GM13977 (cell line): ENCODE data around the gene GALNT1.
A peak's percentile ranks its signal among the peaks of the same experiment; 100 is the strongest.

Source experiments
- DNase-seq: peaks from one replicate; pipeline ENCODE4 v3.0.0; 2012; ENCODE audit warnings: low spot score
- in situ Hi-C: fragments of 300-500 bp; cut with MboI; formaldehyde crosslinking; loops from one replicate; pipeline ENCODE4 v1.12.0; 2022; ENCODE audit warnings: low sequenced_read_pairs, low pct_unique_long_range_greater_than_20kb, mixed read lengths, inconsistent platforms; ENCODE audit not compliant: unreplicated experiment
- TF ChIP-seq, protein P1 (sequence below): IDR thresholded peaks from 2 replicates; pipeline ENCODE4 v1.5.1; 2012; ENCODE audit warnings: mild to moderate bottlenecking, control low read depth; ENCODE audit not compliant: insufficient read depth; ENCODE audit errors: extremely low read depth, missing control alignments

Gene GALNT1

GRCh38 chr18:35756506-35757117 is 175.1 kb downstream of the GALNT1 start:
- TF ChIP-seq, protein P1, sequence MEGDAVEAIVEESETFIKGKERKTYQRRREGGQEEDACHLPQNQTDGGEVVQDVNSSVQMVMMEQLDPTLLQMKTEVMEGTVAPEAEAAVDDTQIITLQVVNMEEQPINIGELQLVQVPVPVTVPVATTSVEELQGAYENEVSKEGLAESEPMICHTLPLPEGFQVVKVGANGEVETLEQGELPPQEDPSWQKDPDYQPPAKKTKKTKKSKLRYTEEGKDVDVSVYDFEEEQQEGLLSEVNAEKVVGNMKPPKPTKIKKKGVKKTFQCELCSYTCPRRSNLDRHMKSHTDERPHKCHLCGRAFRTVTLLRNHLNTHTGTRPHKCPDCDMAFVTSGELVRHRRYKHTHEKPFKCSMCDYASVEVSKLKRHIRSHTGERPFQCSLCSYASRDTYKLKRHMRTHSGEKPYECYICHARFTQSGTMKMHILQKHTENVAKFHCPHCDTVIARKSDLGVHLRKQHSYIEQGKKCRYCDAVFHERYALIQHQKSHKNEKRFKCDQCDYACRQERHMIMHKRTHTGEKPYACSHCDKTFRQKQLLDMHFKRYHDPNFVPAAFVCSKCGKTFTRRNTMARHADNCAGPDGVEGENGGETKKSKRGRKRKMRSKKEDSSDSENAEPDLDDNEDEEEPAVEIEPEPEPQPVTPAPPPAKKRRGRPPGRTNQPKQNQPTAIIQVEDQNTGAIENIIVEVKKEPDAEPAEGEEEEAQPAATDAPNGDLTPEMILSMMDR, result peak; percentile 73
- peak; percentile 71 for DNase-seq
- in situ Hi-C loops, result loop anchor here (10.0 to 25.0 kb wide), 2 partner anchors 206 to 528 kb away; partner anchors contain the start of gene RMP24
